Measurements from ENCODE around the gene PIWIL4.

Gene PIWIL4

GRCh38 chr11:94581926-94582325, 14.8 kb downstream of the PIWIL4 start:
- Histone ChIP-seq H3K4me3 (replicated peaks; ENCODE audit: low read depth, low read length) (no peak overlapping the region; the same call in 1 of the 2 replicates), H3K36me3 (ENCODE audit: control insufficient read depth, insufficient read depth, low read length) (no peaks in the 10 kb centered on the region), H3K27me3 (replicated peaks; ENCODE audit: control insufficient read depth, insufficient read depth, low read length) (no peaks in the 10 kb centered on the region)
- DNase-seq (ENCODE audit: extremely low read depth, insufficient read length) = no peak
- no peak for TF ChIP-seq CTCF (IDR thresholded peaks at IDR 0.05; ENCODE audit: insufficient read depth, low read length, poor library complexity, severe bottlenecking)

DNA sequence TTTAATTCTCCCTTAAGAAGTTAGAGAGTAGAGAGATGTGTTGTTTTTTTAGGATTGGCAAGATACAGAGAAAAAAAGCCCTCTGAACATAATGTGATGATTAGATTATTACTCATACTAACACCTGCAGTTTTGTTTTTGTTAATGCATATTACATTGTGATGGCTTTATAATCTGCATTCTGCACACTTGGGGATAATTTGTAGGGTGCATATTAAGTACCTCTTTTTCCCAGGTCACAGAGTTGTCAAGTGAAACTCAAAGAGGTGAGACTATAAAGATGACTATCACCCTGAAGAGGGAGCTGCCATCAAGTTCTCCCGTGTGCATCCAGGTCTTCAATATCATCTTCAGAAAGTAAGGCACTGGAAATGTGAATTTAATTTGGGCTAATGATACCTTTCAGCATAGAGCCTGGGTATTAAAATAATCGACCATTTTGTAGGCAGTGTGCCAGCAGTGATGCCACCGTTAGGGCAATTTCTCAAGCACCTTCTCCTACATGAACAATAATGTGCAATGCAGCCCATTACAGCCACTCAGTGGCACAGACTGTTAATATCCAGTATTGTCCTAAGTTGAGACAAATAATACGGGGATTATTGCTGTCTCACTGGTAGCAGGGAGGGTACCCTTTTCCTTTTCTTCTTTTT, 16.2 kb downstream of the PIWIL4 start:
- no peaks in the 10 kb centered on the region for H3K27me3 ChIP-seq (replicated peaks; ENCODE audit: control insufficient read depth, insufficient read depth, low read length)
- DNase-seq (ENCODE audit: extremely low read depth, insufficient read length) = no peak
- peak overlapping the region; percentile 43 for H3K4me3 ChIP-seq (replicated peaks; ENCODE audit: low read depth, low read length)
- no peak for TF ChIP-seq CTCF (IDR thresholded peaks at IDR 0.05; ENCODE audit: insufficient read depth, low read length, poor library complexity, severe bottlenecking)
- no peaks in the 10 kb centered on the region for H3K36me3 ChIP-seq (ENCODE audit: control insufficient read depth, insufficient read depth, low read length)

DNA sequence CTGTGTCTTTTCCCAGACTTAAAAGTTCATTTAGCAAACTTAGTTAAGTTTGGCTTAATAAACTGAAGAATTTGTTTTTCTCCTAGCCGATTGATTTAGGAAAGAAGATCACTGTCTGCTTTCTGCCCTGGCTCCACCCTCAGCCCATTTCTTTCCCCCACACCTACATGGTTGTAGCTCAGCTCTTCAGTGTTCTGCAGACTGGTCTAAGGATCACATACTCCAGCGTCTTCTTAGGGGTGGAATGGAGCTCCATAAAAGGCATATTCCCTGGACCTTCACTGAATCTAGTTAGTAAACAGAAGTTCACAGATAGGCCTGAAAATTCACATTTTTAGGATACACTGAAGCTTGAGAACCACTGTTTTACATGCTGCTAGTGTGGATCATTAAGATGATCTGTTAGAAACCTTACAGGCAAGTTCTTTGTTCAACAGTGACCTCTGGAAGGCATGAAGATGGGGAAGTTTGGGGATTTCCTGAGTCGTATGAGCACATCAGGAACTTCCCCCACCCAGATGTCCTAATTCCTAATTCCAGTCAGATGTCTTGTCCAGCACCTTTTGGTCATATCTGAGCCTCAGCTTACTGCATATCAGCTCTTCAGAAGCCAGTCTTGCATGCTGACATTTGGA, 16.8 kb downstream of the PIWIL4 start:
- Histone ChIP-seq H3K4me3 (replicated peaks; ENCODE audit: low read depth, low read length) (peak overlapping the region; percentile 43), H3K36me3 (ENCODE audit: control insufficient read depth, insufficient read depth, low read length) (no peaks in the 10 kb centered on the region), H3K27me3 (replicated peaks; ENCODE audit: control insufficient read depth, insufficient read depth, low read length) (no peaks in the 10 kb centered on the region)
- no peak for TF ChIP-seq CTCF (IDR thresholded peaks at IDR 0.05; ENCODE audit: insufficient read depth, low read length, poor library complexity, severe bottlenecking)
- DNase-seq (ENCODE audit: extremely low read depth, insufficient read length) = peak; percentile 33

DNA sequence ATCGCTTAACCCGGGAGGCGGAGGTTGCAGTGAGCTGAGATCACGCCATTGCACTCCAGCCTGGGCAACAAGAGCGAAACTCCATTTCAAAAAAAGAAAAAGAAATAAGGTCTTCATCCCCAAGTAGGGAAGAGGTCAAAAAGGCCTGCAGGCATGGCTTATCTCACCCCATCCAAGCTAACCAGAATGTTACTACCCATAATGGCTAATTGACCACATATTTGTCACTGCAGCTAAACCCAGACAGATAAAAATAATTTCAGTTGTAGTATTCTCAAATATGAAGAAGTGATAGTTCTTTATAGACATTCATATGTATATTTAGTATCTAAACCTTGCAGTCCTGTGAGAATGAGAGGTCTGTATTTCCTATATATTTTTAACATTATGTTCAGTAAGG, 17.8 kb downstream of the PIWIL4 start:
- H3K4me3 ChIP-seq (replicated peaks; ENCODE audit: low read depth, low read length) = no peak overlapping the region
- DNase-seq (ENCODE audit: extremely low read depth, insufficient read length) = no peak
- H3K27me3 ChIP-seq (replicated peaks; ENCODE audit: control insufficient read depth, insufficient read depth, low read length) = no peaks in the 10 kb centered on the region
- H3K36me3 ChIP-seq (ENCODE audit: control insufficient read depth, insufficient read depth, low read length) = no peaks in the 10 kb centered on the region
- no peak for TF ChIP-seq CTCF (IDR thresholded peaks at IDR 0.05; ENCODE audit: insufficient read depth, low read length, poor library complexity, severe bottlenecking)

GRCh38 chr11:94585399-94585798, 18.2 kb downstream of the PIWIL4 start:
- Histone ChIP-seq H3K4me3 (replicated peaks; ENCODE audit: low read depth, low read length) (no peak overlapping the region), H3K27me3 (replicated peaks; ENCODE audit: control insufficient read depth, insufficient read depth, low read length) (no peaks in the 10 kb centered on the region), H3K36me3 (ENCODE audit: control insufficient read depth, insufficient read depth, low read length) (no peaks in the 10 kb centered on the region)
- TF ChIP-seq CTCF (IDR thresholded peaks at IDR 0.05; ENCODE audit: insufficient read depth, low read length, poor library complexity, severe bottlenecking) = no peak
- no peak for DNase-seq (ENCODE audit: extremely low read depth, insufficient read length)

Data from GM06990 (cell line).